ENCODE measurements around the gene SLC9A8. TPM values are rescaled to one million over a fixed set of nuclear protein-coding genes. Genes with fewer than 3 reads are reported as not detected.

SLC9A8 gene
- total and polyA plus RNA-seq, 9 of the 15 experiments (the other 6 are each of a cell fraction or from before 2014, with no cell fraction given), result 0.56 to 9.7 (median 5.0) TPM

DNA sequence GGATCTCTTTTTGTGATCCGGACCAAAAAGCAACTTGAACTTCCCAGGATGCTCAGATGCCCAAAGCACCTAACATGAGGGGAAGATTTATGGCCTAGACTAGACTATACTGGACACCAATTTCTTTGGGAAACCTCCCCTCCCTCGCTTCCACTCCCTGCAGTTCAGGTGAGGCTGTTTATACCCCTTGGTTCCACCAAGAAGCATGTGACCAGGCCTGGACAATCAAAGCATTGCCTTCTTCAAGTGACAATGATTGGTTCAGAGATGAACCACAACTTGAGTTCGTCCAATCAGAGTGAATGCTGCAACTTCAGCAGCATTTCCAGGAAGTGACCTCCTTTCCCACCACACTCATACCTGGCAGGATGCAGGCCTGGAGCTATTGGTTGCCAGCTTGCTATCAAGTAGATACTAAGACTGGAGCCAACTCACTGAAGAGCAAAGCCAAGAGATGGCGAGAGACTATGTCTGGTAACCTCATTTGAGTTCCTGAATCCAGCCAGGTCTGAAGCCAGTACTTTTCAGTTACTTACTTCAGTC, 45.6 kb upstream of the SLC9A8 start (continued):
- no peak for TF ChIP-seq ZNF445 (CRISPR knock-in tag; IDR thresholded peaks at IDR 0.05; ENCODE audit: low read depth)
- no peak for TF ChIP-seq ZNF318 (IDR thresholded peaks at IDR 0.05; ENCODE audit: borderline replicate concordance in 1 of 2, low read depth in 1 of 2)
- peak; percentile 53 for TF ChIP-seq RAD51 (IDR thresholded peaks at IDR 0.05; ENCODE audit: borderline replicate concordance, low read depth)
- TF ChIP-seq SMARCE1 (IDR thresholded peaks at IDR 0.05), result no peak
- TF ChIP-seq ZNF586 (CRISPR knock-in tag; conservative IDR thresholded peaks at IDR 0.05), result no peak
- no peak; the same call in 1 of the 2 replicates for TF ChIP-seq DMBX1 (CRISPR knock-in tag; IDR thresholded peaks at IDR 0.05; ENCODE audit: borderline replicate concordance)
- no peak for TF ChIP-seq BRF1 (IDR thresholded peaks at IDR 0.05; ENCODE audit: borderline replicate concordance, extremely low read depth, insufficient read length)
- TF ChIP-seq REST (IDR thresholded peaks at IDR 0.05; ENCODE audit: borderline replicate concordance), result no peak
- TF ChIP-seq REST (CRISPR knock-in tag; IDR thresholded peaks at IDR 0.05; ENCODE audit: low read depth), result no peak

All from K562 (cell line).